Liver (tissue), 3 donors: ENCODE data around the gene WIPF1.

Experiments used
- CTCF ChIP-seq: fragments of 150-350 bp; IDR thresholded peaks from 2 replicates; pipeline ENCODE4 v1.5.1; 2017; ENCODE audit warnings: improper control_type of control experiment, low read depth, low read length; ENCODE audit not compliant: missing input control
- JUND ChIP-seq, 2 donors: IDR thresholded peaks; 2 replicates each; pipeline ENCODE4 v1.6.1; 2016; ENCODE audit warnings: antibody characterized with exemption in 2 of 2
- donor health status: healthy.
- donor health status: healthy.

DNA sequence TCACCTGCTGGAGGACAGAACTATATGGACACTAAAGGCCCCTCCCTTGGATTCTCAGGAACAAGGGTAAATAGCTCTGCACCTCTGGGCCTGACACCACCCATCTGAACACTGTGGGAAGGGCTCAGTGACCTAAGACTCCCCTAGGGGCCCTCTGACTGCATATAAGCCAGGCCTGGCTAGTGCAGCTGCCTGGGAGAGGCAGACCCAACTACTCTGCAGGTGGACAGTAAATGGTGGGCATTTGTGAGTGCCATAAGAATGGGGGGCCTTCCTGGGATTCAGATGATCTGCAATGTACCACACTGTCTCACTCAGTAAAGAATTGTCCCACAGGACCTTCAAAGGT is 11.2 kb upstream of the WIPF1 start:
- TF ChIP-seq CTCF (no peak), JUND (IDR thresholded peaks at IDR 0.05) (no peak)
